Right renal cortex interstitium (tissue), 3 donors: Measurements from ENCODE around the gene HOXA2. TPM values are rescaled to one million over a fixed set of nuclear protein-coding genes. Genes with fewer than 3 reads are reported as not detected.

ENCODE experiments used
- DNase-seq, 3 donors: peaks; one replicate each; pipeline ENCODE4 v3.0.0-alpha.2; 2013; ENCODE audit warnings: low read depth in 3 of 3, low spot score in 2 of 3
- polyA plus RNA-seq, 3 donors: library from polyadenylated mRNA; unstranded; fragments of 120-200 nt; gene quantifications; one replicate each; pipeline ENCODE4 v1.2.1, GENCODE V29; 2013; ENCODE audit not compliant: insufficient read length in 3 of 3

HOXA2 gene
- polyA plus RNA-seq: 1 to 10 TPM; 6.7 to 8.5 (median 7.1) TPM

GRCh38 chr7:27102581-27103442 lies at the start of gene HOXA2:
HOXA2 (minus strand) TSS chr7:27102683; CDS start chr7:27102500, 183 bp downstream.
- peak; percentile 62 to 64 (median 62) for DNase-seq

- no peak for DNase-seq
Measured at GRCh38 chr7:27151341-27151930, 49.0 kb upstream of the HOXA2 start.

- DNase-seq: no peak
Measured at GRCh38 chr7:27150568-27151340, 48.3 kb upstream of the HOXA2 start.

- no peak for DNase-seq
Measured at GRCh38 chr7:27149842-27150567, 47.5 kb upstream of the HOXA2 start.

- no peak for DNase-seq
Measured at GRCh38 chr7:27148756-27149641, 46.5 kb upstream of the HOXA2 start.

- no peak for DNase-seq
Measured at GRCh38 chr7:27148031-27148755, 45.7 kb upstream of the HOXA2 start.

GRCh38 chr7:27147199-27148030 lies 44.9 kb upstream of the HOXA2 start, which contains the start of gene HOXA6:
HOXA6 (minus strand) TSS chr7:27147774; CDS start chr7:27147749, 25 bp downstream.
- DNase-seq: no peak

- no peak for DNase-seq
Measured at GRCh38 chr7:27146491-27147198, 44.2 kb upstream of the HOXA2 start.

GRCh38 chr7:27145914-27146412 lies 43.5 kb upstream of the HOXA2 start:
- DNase-seq: no peak

GRCh38 chr7:27145165-27145913 lies 42.9 kb upstream of the HOXA2 start:
- no peak for DNase-seq

GRCh38 chr7:27144781-27145164 lies 42.3 kb upstream of the HOXA2 start:
- DNase-seq: no peak

- DNase-seq: no peak
Measured at GRCh38 chr7:27143950-27144780, 41.7 kb upstream of the HOXA2 start.

- DNase-seq: peak in 2 of 3 donors; percentile 87 to 90
Measured at GRCh38 chr7:27143023-27143949, 40.8 kb upstream of the HOXA2 start, which contains the start of gene HOXA5. HOXA5 (minus strand) TSS chr7:27143681; CDS start chr7:27143607, 74 bp downstream.

- no peak for DNase-seq
Measured at GRCh38 chr7:27142580-27143022, 40.1 kb upstream of the HOXA2 start.
